Uterus (tissue), 4 donors: ENCODE results near the gene ELK4. TPM values are rescaled to one million over a fixed set of nuclear protein-coding genes. Genes with fewer than 3 reads are reported as not detected.
A peak's percentile ranks its signal among the peaks of the same experiment; 100 is the strongest.

ENCODE experiments used
- DNase-seq, 2 donors: peaks; one replicate each; pipeline ENCODE4 v3.0.0-alpha.2; 2019 to 2020
- H3K27ac ChIP-seq, 2 donors: fragments of 200-600 bp; sonication (generic); 1 replicate in 1 of 2; 2 replicates in 1 of 2; pipeline ENCODE4 v1.5.1; 2016 to 2018
- H3K27me3 ChIP-seq, 2 donors: fragments of 200-600 bp; sonication (generic); one replicate each; pipeline ENCODE4 v1.5.1; 2018 to 2019; ENCODE audit warnings: control low read depth in 1 of 2
- H3K36me3 ChIP-seq, 2 donors: fragments of 200-600 bp; sonication (generic); one replicate each; pipeline ENCODE4 v1.5.1; 2019; ENCODE audit warnings: control low read depth in 1 of 2
- H3K4me1 ChIP-seq, 2 donors: fragments of 200-600 bp; sonication (generic); one replicate each; pipeline ENCODE4 v1.5.1; 2018 to 2019; ENCODE audit warnings: control low read depth in 1 of 2
- H3K4me3 ChIP-seq, 2 donors: fragments of 200-600 bp; sonication (generic); 1 replicate in 1 of 2; 2 replicates in 1 of 2; pipeline ENCODE4 v1.5.1; 2018 to 2019; ENCODE audit warnings: mild to moderate bottlenecking in 1 of 2
- H3K9me3 ChIP-seq, 2 donors: fragments of 200-600 bp; sonication (generic); one replicate each; pipeline ENCODE4 v1.5.1; 2019; ENCODE audit warnings: control low read depth in 1 of 2
- POLR2A ChIP-seq, 2 donors: fragments of 450-650 bp; IDR thresholded peaks; one replicate each; pipeline ENCODE4 v1.6.1; 2016; ENCODE audit warnings: antibody characterized with exemption in 2 of 2, mild to moderate bottlenecking in 1 of 2, moderate library complexity in 1 of 2
- intact Hi-C: fragments of 100-400 bp; cut with DNase I; formaldehyde crosslinking; loops from one replicate; pipeline ENCODE4 v1.15.1; 2023; ENCODE audit warnings: low total_unique reads
- total RNA-seq, 4 donors: library from RNA; depleted of rRNA in 3 of 4; stranded (reverse); fragments of >200 nt in 3 of 4; gene quantifications; one replicate each; pipeline versions ENCODE4 v1.1.0 to v1.2.4, GENCODE V29; 2014 to 2023
- TF ChIP-seq, protein P1 (sequence below), 4 experiments: fragments of 200-600 bp in 2 of 4; fragments of 450-650 bp in 2 of 4; sonication (generic) in 2 of 4; IDR thresholded peaks; one replicate each; pipeline ENCODE4 v1.5.1; 2016 to 2019; ENCODE audit warnings: antibody characterized with exemption in 4 of 4, mild to moderate bottlenecking in 2 of 4, moderate library complexity in 1 of 4
- donor health status: DM: yes; HTN: yes; CAD: no.

The ELK4 gene
- total RNA-seq, 4 donors from 2014 or later = 17.9 to 97.7 (median 26.7) TPM

DNA sequence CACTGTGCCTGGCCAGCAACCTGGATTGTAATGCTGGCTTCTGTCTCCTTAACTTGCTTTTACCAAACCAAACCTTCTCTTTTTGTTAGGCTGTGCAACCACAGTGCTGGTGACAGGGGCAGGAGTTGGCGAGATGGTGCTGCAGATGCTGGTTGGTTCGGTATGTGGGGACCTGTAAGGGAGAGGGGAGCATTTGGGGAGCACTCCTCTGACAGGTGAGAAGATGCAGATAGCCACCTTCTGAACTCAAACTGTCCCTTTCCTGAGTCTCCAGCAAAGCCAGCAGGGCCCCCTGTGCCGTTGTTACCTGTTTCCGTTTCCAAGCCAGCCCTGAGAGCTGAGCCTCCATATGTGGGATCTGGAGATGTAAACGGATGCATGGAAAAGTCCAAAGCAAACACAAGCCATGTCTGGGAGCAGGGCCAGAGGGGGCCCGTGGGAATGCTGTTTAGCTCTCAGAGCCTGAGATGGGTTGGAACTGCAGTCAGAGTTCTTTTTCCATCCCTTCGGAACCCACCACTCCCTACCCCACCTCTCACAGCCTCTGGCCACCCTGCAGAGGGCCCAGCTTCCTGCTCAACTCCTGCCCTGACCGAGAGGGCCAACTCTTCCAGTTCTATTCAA is 34.0 kb downstream of the ELK4 start:
- no peaks in the 10 kb centered on the region for H3K27me3 ChIP-seq
- H3K4me3 ChIP-seq = no peak overlapping the region
- H3K36me3 ChIP-seq = no peaks in the 10 kb centered on the region
- H3K9me3 ChIP-seq = no peaks in the 10 kb centered on the region
- H3K4me1 ChIP-seq = no peaks in the 10 kb centered on the region
- no peak for TF ChIP-seq POLR2A (IDR thresholded peaks at IDR 0.05)
- H3K27ac ChIP-seq = peak overlapping the region; percentile 64 to 80
- DNase-seq = no peak
- intact Hi-C loops = no loop called here

DNA sequence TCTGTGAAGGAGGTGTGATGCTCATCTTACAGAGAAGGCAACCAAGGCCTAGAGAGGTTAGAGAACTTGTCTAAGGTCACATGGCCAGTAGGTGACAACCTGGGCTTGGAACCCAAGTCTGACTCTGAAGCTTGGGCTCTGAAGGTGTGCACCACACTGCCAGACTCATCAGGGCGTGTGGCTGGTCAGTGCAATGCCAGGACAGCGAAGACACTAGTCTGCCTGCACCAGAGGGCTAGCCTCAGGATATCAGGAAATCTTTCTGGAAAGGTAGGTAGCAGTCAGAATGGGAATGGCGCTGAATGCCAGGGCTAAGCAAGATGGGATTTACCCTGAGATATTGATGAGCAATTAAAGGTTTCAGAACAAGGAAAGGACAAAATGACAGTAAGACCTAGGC is 34.9 kb downstream of the ELK4 start:
- Histone ChIP-seq H3K36me3 (no peaks in the 10 kb centered on the region), H3K9me3 (no peaks in the 10 kb centered on the region), H3K27me3 (no peaks in the 10 kb centered on the region), H3K27ac (no peak overlapping the region), H3K4me3 (no peak overlapping the region), H3K4me1 (no peaks in the 10 kb centered on the region)
- TF ChIP-seq, protein P1, sequence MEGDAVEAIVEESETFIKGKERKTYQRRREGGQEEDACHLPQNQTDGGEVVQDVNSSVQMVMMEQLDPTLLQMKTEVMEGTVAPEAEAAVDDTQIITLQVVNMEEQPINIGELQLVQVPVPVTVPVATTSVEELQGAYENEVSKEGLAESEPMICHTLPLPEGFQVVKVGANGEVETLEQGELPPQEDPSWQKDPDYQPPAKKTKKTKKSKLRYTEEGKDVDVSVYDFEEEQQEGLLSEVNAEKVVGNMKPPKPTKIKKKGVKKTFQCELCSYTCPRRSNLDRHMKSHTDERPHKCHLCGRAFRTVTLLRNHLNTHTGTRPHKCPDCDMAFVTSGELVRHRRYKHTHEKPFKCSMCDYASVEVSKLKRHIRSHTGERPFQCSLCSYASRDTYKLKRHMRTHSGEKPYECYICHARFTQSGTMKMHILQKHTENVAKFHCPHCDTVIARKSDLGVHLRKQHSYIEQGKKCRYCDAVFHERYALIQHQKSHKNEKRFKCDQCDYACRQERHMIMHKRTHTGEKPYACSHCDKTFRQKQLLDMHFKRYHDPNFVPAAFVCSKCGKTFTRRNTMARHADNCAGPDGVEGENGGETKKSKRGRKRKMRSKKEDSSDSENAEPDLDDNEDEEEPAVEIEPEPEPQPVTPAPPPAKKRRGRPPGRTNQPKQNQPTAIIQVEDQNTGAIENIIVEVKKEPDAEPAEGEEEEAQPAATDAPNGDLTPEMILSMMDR (IDR thresholded peaks at IDR 0.05) = no peak
- no peak for TF ChIP-seq POLR2A (IDR thresholded peaks at IDR 0.05)
- intact Hi-C loops = no loop called here
- DNase-seq = no peak

DNA sequence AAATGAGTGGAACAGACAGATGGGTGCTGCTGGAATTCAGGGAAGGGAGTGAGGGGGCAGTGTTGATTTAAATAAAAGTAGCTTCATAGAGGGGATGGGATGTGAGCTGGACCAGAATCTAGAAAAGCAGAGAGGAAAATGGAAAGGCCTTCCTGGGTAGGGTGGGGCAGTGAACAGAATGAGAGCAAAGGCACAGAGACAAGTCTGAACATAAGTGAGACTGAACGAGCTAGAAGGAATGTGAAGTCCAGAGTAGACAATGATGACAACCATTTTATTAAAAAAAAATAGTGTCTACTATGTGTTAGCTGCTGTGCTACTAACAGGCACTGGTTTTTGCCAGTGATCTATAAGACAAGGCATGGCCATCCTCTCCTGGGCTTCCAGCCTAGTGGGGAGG is 36.0 kb downstream of the ELK4 start:
- no peaks in the 10 kb centered on the region for H3K4me1 ChIP-seq
- intact Hi-C loops = no loop called here
- no peak for TF ChIP-seq POLR2A (IDR thresholded peaks at IDR 0.05)
- TF ChIP-seq, protein P1 (IDR thresholded peaks at IDR 0.05) = no peak
- H3K9me3 ChIP-seq = no peaks in the 10 kb centered on the region
- no peaks in the 10 kb centered on the region for H3K27me3 ChIP-seq
- H3K27ac ChIP-seq = no peak overlapping the region
- H3K4me3 ChIP-seq = no peak overlapping the region
- no peak for DNase-seq
- H3K36me3 ChIP-seq = no peaks in the 10 kb centered on the region

DNA sequence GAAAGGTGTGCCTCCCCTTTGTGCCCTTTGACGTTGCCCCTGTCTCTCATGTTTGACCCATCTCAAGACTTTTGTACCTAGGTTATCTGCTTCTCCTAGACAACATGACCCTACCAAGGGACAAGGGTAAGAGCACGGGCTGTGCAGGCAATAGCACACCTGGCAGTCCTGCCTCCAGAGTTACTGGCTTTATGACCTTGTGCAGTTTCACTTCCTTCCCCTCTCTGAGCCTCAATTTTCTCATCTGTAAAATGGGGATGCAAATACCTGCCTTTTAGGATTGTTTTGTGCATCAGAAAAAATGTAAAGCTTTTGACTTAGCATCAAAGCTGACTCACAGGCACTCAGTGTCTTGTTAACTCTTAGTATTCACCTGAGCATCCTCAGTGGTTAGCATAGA is 36.4 kb downstream of the ELK4 start:
- H3K4me1 ChIP-seq = no peaks in the 10 kb centered on the region
- TF ChIP-seq POLR2A (IDR thresholded peaks at IDR 0.05) = no peak
- TF ChIP-seq, protein P1 (IDR thresholded peaks at IDR 0.05) = no peak
- intact Hi-C loops = no loop called here

DNA sequence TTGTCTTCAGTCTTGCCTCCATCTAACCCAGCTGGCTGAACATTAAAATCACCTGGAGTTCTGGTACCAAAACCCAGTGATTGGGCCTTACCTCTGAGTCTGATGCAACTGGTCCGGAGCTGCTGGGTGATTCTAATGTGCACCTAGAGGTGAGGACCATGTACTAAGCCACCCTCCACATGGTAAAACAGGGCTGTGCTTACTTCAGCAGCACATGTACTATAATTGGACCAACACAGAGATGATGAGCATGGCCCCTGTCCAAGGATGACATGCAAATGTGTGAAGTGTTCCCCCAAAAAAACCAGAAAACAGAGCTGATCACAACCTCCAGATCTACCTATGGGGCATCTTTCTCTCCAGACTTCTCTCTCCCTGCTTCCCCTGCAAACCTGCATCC is 37.0 kb downstream of the ELK4 start:
- no peaks in the 10 kb centered on the region for H3K9me3 ChIP-seq
- TF ChIP-seq, protein P1 (IDR thresholded peaks at IDR 0.05) = no peak
- no peak for TF ChIP-seq POLR2A (IDR thresholded peaks at IDR 0.05)
- no peaks in the 10 kb centered on the region for H3K4me1 ChIP-seq
- DNase-seq = no peak
- no peak overlapping the region for H3K4me3 ChIP-seq
- intact Hi-C loops = loop anchor here (5.0 kb wide), 2 partner anchors 37 to 62 kb away; partner anchors contain the start of gene ELK4
- no peaks in the 10 kb centered on the region for H3K27me3 ChIP-seq
- H3K36me3 ChIP-seq = no peaks in the 10 kb centered on the region
- no peak overlapping the region for H3K27ac ChIP-seq

More for the DNA sequence above, 36.4 kb downstream of the ELK4 start:
- H3K27ac ChIP-seq = no peak overlapping the region
- H3K36me3 ChIP-seq = no peaks in the 10 kb centered on the region
- H3K9me3 ChIP-seq = no peaks in the 10 kb centered on the region
- DNase-seq = no peak
- H3K27me3 ChIP-seq = no peaks in the 10 kb centered on the region
- H3K4me3 ChIP-seq = no peak overlapping the region
